Coronary artery (tissue), 2 donors: ENCODE measurements around the gene C1QL1.
A peak's percentile ranks its signal among the peaks of the same experiment; 100 is the strongest.

ENCODE experiments used
- DNase-seq: peaks from one replicate; pipeline ENCODE4 v3.0.0-alpha.2; 2017; ENCODE audit warnings: low spot score
- H3K27ac ChIP-seq, 2 donors: fragments of 200-600 bp; sonication (generic); one replicate each; pipeline ENCODE4 v1.5.1; 2016 to 2019
- H3K4me3 ChIP-seq: fragments of 200-600 bp; sonication (generic); 2 replicates; pipeline ENCODE4 v1.5.1; 2016; ENCODE audit warnings: mild to moderate bottlenecking, moderate library complexity
- CTCF ChIP-seq: fragments of 200-600 bp; sonication (generic); IDR thresholded peaks from one replicate; pipeline ENCODE4 v1.5.1; 2019; ENCODE audit warnings: antibody characterized with exemption

The C1QL1 gene

DNA sequence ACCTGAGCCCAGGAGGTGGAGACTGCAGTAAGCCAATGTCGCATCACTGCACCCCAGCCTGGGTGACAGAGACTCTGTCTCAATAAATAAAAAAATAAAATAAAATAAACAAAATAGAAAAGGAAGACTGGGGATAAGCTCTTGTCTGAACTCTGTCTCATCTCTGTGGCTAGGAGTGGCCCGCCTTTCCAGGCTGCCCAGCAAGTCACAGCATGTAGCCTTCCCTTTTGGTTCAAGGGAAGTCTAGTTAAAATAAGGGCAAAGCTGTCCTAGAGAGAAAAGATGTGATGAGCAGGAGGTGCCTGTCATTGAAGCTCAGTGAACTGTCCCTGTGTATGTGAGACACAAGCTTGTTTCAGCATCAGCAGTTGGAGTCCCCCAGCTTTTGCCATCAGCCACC is 50.1 kb downstream of the C1QL1 start:
- no peak for TF ChIP-seq CTCF

DNA sequence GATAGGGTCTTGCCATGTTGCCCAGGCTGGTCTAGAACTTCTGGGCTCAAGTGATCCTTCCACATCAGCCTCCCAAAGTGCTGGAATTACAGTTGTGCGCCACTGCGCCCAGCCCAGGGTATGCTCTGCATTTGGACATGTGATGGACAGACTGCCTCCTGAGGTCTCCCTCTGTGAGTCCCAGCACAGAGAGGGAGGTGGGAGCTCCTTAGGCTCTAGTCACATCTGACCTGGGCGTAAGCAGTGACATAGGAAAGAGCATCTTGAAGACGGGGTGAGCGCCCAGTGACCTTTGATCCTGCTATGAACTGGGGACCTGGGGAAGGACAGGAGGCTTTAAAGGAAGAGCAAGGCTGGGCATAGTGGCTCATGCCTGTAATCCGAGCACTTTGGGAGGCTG is 50.6 kb downstream of the C1QL1 start:
- no peak for TF ChIP-seq CTCF
- DNase-seq: no peak
- no peak overlapping the region for H3K4me3 ChIP-seq
- peak overlapping the region in 1 of 2 donors; percentile 31 for H3K27ac ChIP-seq

More for the DNA sequence above, 50.1 kb downstream of the C1QL1 start:
- no peak overlapping the region for H3K4me3 ChIP-seq
- H3K27ac ChIP-seq: no peak overlapping the region
- DNase-seq: no peak

DNA sequence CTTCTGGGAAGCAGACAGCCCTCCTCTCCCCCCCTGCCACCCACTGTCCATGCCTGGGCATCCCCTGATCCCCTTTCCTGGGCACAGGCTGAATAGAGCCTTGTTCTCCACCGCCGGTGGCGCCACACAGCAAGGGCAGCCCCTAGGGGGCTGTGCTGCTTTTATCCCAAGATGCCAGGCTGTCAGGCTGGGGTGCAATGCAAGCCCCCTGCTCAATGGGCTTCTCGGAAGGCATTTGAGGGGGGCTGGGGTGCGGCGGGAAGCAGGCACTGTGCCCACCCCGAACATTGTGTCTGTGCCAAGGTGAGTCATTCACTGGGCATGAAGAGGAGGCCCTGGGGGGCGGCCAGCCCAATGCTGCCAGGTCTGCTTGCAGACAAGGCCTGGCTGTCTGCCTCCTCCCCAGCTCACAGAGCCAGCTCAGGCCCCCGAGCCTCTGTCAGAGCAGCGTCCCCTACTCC is 51.3 kb downstream of the C1QL1 start:
- Histone ChIP-seq H3K4me3 (no peak overlapping the region), H3K27ac (peak overlapping the region in 1 of 2 donors; percentile 65)
- TF ChIP-seq CTCF: no peak
- DNase-seq: no peak

- Histone ChIP-seq H3K27ac (peak overlapping the region in 1 of 2 donors; percentile 65), H3K4me3 (no peak overlapping the region)
- no peak for DNase-seq
- TF ChIP-seq CTCF: no peak
Observed at GRCh38 chr17:44915862-44916780, 52.0 kb downstream of the C1QL1 start.

DNA sequence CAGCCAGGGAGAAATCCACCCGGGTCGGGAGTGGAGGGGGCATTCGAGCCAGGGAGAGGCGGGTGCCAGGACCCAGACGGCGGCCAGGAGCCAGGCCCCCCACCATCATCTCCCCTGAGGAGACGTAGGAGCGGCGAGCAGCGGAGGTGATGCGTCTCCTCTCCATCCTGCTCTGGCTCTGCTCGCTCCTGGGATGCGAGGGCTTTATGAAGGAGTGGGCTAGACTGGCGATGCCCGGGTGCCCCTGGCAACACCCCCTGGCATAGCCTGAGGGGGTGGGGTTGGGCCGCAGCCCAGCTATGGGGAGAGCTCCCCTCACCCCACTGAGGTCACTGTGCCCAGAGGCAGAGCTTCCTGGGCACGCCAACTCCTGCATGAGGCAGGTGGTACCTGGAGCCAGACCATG is 52.8 kb downstream of the C1QL1 start, which contains the start of gene GFAP:
TSS of gene GFAP (minus strand) at position 180 of the 406 bp plus-strand sequence. CDS start at position 166, 14 bp downstream.
- Histone ChIP-seq H3K4me3 (no peak within 1 kb of the TSS), H3K27ac (peak within 1 kb of the TSS in 1 of 2 donors; percentile 65)
- DNase-seq: no peak

GRCh38 chr17:44914698-44915271 is 53.3 kb downstream of the C1QL1 start:
- no peak for DNase-seq
- Histone ChIP-seq H3K27ac (no peak overlapping the region), H3K4me3 (no peak overlapping the region)
- TF ChIP-seq CTCF: no peak

More for the DNA sequence above, 52.8 kb downstream of the C1QL1 start, which contains the start of gene GFAP:
- no peak for TF ChIP-seq CTCF
